IMR-90 (cell line): ENCODE results near the gene SDHAF4. TPM values are rescaled to one million over a fixed set of nuclear protein-coding genes. Genes with fewer than 3 reads are reported as not detected.

Source experiments
- ATAC-seq: fragments of 200-7000 bp; cut with Tn5 transposase; 2 replicates; pipeline ENCODE4 v1.9.1; 2020; ENCODE audit warnings: low read depth, mild to moderate bottlenecking, moderate library complexity
- BruUV-seq: library from RNA; stranded (reverse); fragments of 400-500 nt; replicated peaks from 2 replicates; lab custom pipeline; 2021; lab: Mats Ljungman, UMichigan
- CTCF ChIA-PET: fragments of 300-600 bp; formaldehyde crosslinking; extraction: SDS; loops from one replicate; lab custom pipeline; 2021; ENCODE audit warnings: antibody characterized with exemption; lab: Yijun Ruan, JAX
- POLR2A ChIA-PET: fragments of 300-600 bp; sonication (Branson Sonifier 250); formaldehyde crosslinking; loops from one replicate; lab custom pipeline; 2022; ENCODE audit warnings: antibody characterized with exemption; ENCODE audit not compliant: unreplicated experiment; lab: Charles Lee
- DNase-seq: peaks from one replicate; pipeline ENCODE4 v3.0.0; 2013
- H2AFZ ChIP-seq: replicated peaks from 2 replicates; pipeline ENCODE3; 2013; ENCODE audit warnings: low read length, mild to moderate bottlenecking; ENCODE audit not compliant: poor library complexity
- H2AK5ac ChIP-seq: 2 replicates; pipeline ENCODE4 v1.6.1; 2013; ENCODE audit warnings: low read depth, low read length, inconsistent platforms
- H2AK9ac ChIP-seq: replicated peaks from 2 replicates; pipeline ENCODE3; 2013; ENCODE audit warnings: mild to moderate bottlenecking, low read depth, low read length, moderate library complexity; ENCODE audit not compliant: poor library complexity
- H2BK120ac ChIP-seq: 2 replicates; pipeline ENCODE4 v1.6.1; 2013; ENCODE audit warnings: low read depth, low read length, inconsistent platforms
- H2BK15ac ChIP-seq: 3 replicates; pipeline ENCODE4 v1.6.1; 2013; ENCODE audit warnings: low read depth, low read length, inconsistent platforms
- H2BK20ac ChIP-seq: 2 replicates; pipeline ENCODE4 v1.6.1; 2013; ENCODE audit warnings: low read depth, mild to moderate bottlenecking, inconsistent platforms, low read length, moderate library complexity
- H2BK5ac ChIP-seq: 2 replicates; pipeline ENCODE4 v1.6.1; 2013; ENCODE audit warnings: mild to moderate bottlenecking, low read depth, low read length, inconsistent platforms; ENCODE audit not compliant: poor library complexity, severe bottlenecking
- H3K14ac ChIP-seq: replicated peaks from 2 replicates; pipeline ENCODE4 v1.6.1; 2013; ENCODE audit warnings: low read depth, low read length, inconsistent platforms
- H3K18ac ChIP-seq: 2 replicates; pipeline ENCODE4 v1.6.1; 2013; ENCODE audit warnings: low read depth, low read length, control low read depth
- H3K23ac ChIP-seq: 2 replicates; pipeline ENCODE4 v1.6.1; 2013; ENCODE audit warnings: low read depth, low read length, inconsistent platforms
- H3K27ac ChIP-seq: 2 replicates; pipeline ENCODE4 v1.5.1; 2013; ENCODE audit warnings: mild to moderate bottlenecking, control low read depth, low read length; ENCODE audit not compliant: insufficient read depth
- H3K27me3 ChIP-seq: 2 replicates; pipeline ENCODE4 v1.6.1; 2013; ENCODE audit warnings: low read length; ENCODE audit not compliant: control insufficient read depth, insufficient read depth
- H3K36me3 ChIP-seq: 2 replicates; pipeline ENCODE4 v1.6.1; 2013; ENCODE audit warnings: low read length, mixed read lengths; ENCODE audit not compliant: control insufficient read depth, insufficient read depth
- H3K4ac ChIP-seq: 2 replicates; pipeline ENCODE4 v1.6.1; 2013; ENCODE audit warnings: low read depth, low read length, inconsistent platforms
- H3K4me1 ChIP-seq: 2 replicates; pipeline ENCODE4 v1.6.1; 2013; ENCODE audit warnings: low read length, mixed read lengths; ENCODE audit not compliant: control insufficient read depth, insufficient read depth
- H3K4me2 ChIP-seq: 2 replicates; pipeline ENCODE4 v1.6.1; 2013; ENCODE audit warnings: low read depth, mild to moderate bottlenecking, control low read depth, low read length, moderate library complexity
- H3K4me3 ChIP-seq: 2 replicates; pipeline ENCODE4 v1.5.1; 2013; ENCODE audit warnings: low read depth, mild to moderate bottlenecking, control low read depth, low read length, moderate library complexity; ENCODE audit not compliant: insufficient read depth
- H3K56ac ChIP-seq: 2 replicates; pipeline ENCODE4 v1.6.1; 2013; ENCODE audit warnings: low read length, inconsistent platforms; ENCODE audit not compliant: insufficient read depth; ENCODE audit errors: extremely low read depth
- H3K79me1 ChIP-seq, 2 experiments: 2 replicates each; pipeline ENCODE4 v1.6.1; 2013; ENCODE audit warnings: low read length in 2 of 2, inconsistent platforms in 1 of 2, low read depth in 1 of 2
- H3K9ac ChIP-seq: 2 replicates; pipeline ENCODE4 v1.6.1; 2013; ENCODE audit warnings: low read depth, low read length, control low read depth
- H3K9me1 ChIP-seq: 2 replicates; pipeline ENCODE4 v1.6.1; 2013; ENCODE audit warnings: low read length, inconsistent platforms; ENCODE audit not compliant: insufficient read depth
- H3K9me3 ChIP-seq: 2 replicates; pipeline ENCODE4 v1.6.1; 2013; ENCODE audit warnings: low read length; ENCODE audit not compliant: control insufficient read depth, insufficient read depth
- H4K20me1 ChIP-seq: 2 replicates; pipeline ENCODE4 v1.6.1; 2013; ENCODE audit warnings: low read length, inconsistent platforms; ENCODE audit not compliant: insufficient read depth
- H4K5ac ChIP-seq: 2 replicates; pipeline ENCODE4 v1.6.1; 2013; ENCODE audit warnings: mild to moderate bottlenecking, low read depth, low read length, control low read depth
- H4K8ac ChIP-seq, 2 experiments: 2 replicates each; pipeline ENCODE4 v1.6.1; 2013; ENCODE audit warnings: low read depth in 2 of 2, low read length in 2 of 2, control low read depth in 1 of 2, inconsistent platforms in 1 of 2
- H4K91ac ChIP-seq: 2 replicates; pipeline ENCODE4 v1.6.1; 2013; ENCODE audit warnings: low read depth, low read length, inconsistent platforms; ENCODE audit not compliant: insufficient read depth
- CEBPB ChIP-seq: IDR thresholded peaks from 2 replicates; pipeline ENCODE4 v1.6.1; 2012; ENCODE audit warnings: low read depth, low read length, improper control_type of control experiment
- CHD1 ChIP-seq: IDR thresholded peaks from 2 replicates; pipeline ENCODE4 v1.6.1; 2012; ENCODE audit warnings: low read depth, low read length, improper control_type of control experiment
- CTCF ChIP-seq: conservative IDR thresholded peaks from 2 replicates; pipeline ENCODE4 v1.5.1; 2012; ENCODE audit warnings: mild to moderate bottlenecking, low read depth, low read length, improper control_type of control experiment
- MAZ ChIP-seq: IDR thresholded peaks from 2 replicates; pipeline ENCODE4 v1.6.1; 2012; ENCODE audit warnings: low read depth, mild to moderate bottlenecking, low read length, improper control_type of control experiment, moderate library complexity, borderline replicate concordance
- POLR2A ChIP-seq: IDR thresholded peaks from 2 replicates; pipeline ENCODE4 v1.6.1; 2012; ENCODE audit warnings: mild to moderate bottlenecking, low read depth, low read length
- RAD21 ChIP-seq: IDR thresholded peaks from 2 replicates; pipeline ENCODE4 v1.6.1; 2012; ENCODE audit warnings: low read length, improper control_type of control experiment
- RCOR1 ChIP-seq: IDR thresholded peaks from 2 replicates; pipeline ENCODE4 v1.6.1; 2012; ENCODE audit warnings: mild to moderate bottlenecking, low read length, improper control_type of control experiment; ENCODE audit not compliant: insufficient replicate concordance
- RFX5 ChIP-seq: IDR thresholded peaks from 2 replicates; pipeline ENCODE4 v1.8.0; 2012; ENCODE audit warnings: low read depth, mild to moderate bottlenecking, low read length, moderate library complexity
- SMC3 ChIP-seq: fragments of 150-350 bp; IDR thresholded peaks from 2 replicates; pipeline ENCODE4 v1.6.1; 2016; ENCODE audit warnings: low read depth, mild to moderate bottlenecking, antibody characterized with exemption, low read length, moderate library complexity
- WGBS, 2 experiments: methylation state at CpG; one replicate each; pipeline versions ENCODE4 v1.1.5 to v1.1.7; 2013; ENCODE audit warnings: missing lambda C conversion rate in 2 of 2; ENCODE audit not compliant: insufficient read length in 1 of 2; ENCODE audit errors: extremely low coverage in 2 of 2; 5-methylcytosine and 5-hydroxymethylcytosine counted together
- dilution Hi-C: fragments of 300-500 bp; cut with HindIII; formaldehyde crosslinking; loops from one replicate; pipeline ENCODE4 v1.14.3; 2018; ENCODE audit warnings: low sequenced_read_pairs; ENCODE audit not compliant: unreplicated experiment
- in situ Hi-C: fragments of 300-500 bp; cut with MboI; formaldehyde crosslinking; loops from 3 replicates; pipeline ENCODE4 v1.14.3; 2019; ENCODE audit warnings: low sequenced_read_pairs, inconsistent platforms, mixed read lengths
- intact Hi-C: fragments of 100-400 bp; cut with micrococcal nuclease; formaldehyde crosslinking; loops from 2 replicates; pipeline ENCODE4 v1.10.0; 2022
- polyA plus RNA-seq, 3 experiments: library from polyadenylated mRNA; depleted of rRNA; stranded (reverse); fragments of >200 nt; gene quantifications; 2 replicates each; pipeline ENCODE4 v1.2.3, GENCODE V29; 2012; ENCODE audit warnings: low replicate concordance in 1 of 3
- total RNA-seq: library from RNA; depleted of rRNA; stranded (reverse); fragments of >200 nt; gene quantifications from 2 replicates; pipeline ENCODE4 v1.2.3, GENCODE V29; 2012

The SDHAF4 gene
- total and polyA plus RNA-seq, 2 of the 4 experiments (the other 2 are of a cell fraction) = 1.6 to 4.4 TPM

GRCh38 chr6:70537266-70537665 is 29.5 kb upstream of the SDHAF4 start:
- H4K20me1 ChIP-seq = no peaks in the 10 kb centered on the region
- H3K9me1 ChIP-seq = no peaks in the 10 kb centered on the region
- no peak overlapping the region for H3K4ac ChIP-seq
- no peaks in the 10 kb centered on the region for H3K4me1 ChIP-seq
- no peak overlapping the region for H3K4me3 ChIP-seq
- TF ChIP-seq CEBPB (no peak), POLR2A (no peak), CHD1 (no peak), RCOR1 (no peak), RFX5 (no peak), MAZ (no peak), SMC3 (no peak), RAD21 (no peak), CTCF (no peak)
- H3K4me2 ChIP-seq = no peak overlapping the region
- H3K36me3 ChIP-seq = peaks cover 5% of the 10 kb centered on the region; the same call in 1 of the 2 replicates
- dilution Hi-C loops (no loop called here), intact Hi-C loops (loop anchor here (10.0 kb wide), 1 partner anchor 258 kb away; no protein-coding TSS in a partner anchor), in situ Hi-C loops (no loop called here)
- no peak overlapping the region for H2AK5ac ChIP-seq
- ChIA-PET POLR2A (no interaction called here), CTCF (interaction anchor here (1.0 kb wide), 1 partner anchor 29 kb away, joined by 3 read pairs; no protein-coding TSS in a partner anchor)
- no peak overlapping the region for H2BK120ac ChIP-seq
- no peak overlapping the region for H3K56ac ChIP-seq
- no peaks in the 10 kb centered on the region for H3K9me3 ChIP-seq
- H2BK5ac ChIP-seq = no peak overlapping the region
- ATAC-seq = no peak
- no peak overlapping the region for H4K5ac ChIP-seq
- no peak overlapping the region for H2AK9ac ChIP-seq
- H3K27ac ChIP-seq = no peak overlapping the region
- H4K8ac ChIP-seq = no peak overlapping the region
- H3K14ac ChIP-seq = no peak overlapping the region
- no TSS peak for BruUV-seq
- no peak overlapping the region for H3K23ac ChIP-seq
- H3K9ac ChIP-seq = no peak overlapping the region
- H4K91ac ChIP-seq = no peak overlapping the region
- H3K18ac ChIP-seq = no peak overlapping the region
- H2BK20ac ChIP-seq = no peak overlapping the region
- H3K79me1 ChIP-seq = no peaks in the 10 kb centered on the region
- H3K27me3 ChIP-seq = no peaks in the 10 kb centered on the region
- no CpG with 5 or more reads among the region's 1 CpG for WGBS, 2 experiments
- no peak overlapping the region for H2AFZ ChIP-seq
- no peak overlapping the region for H2BK15ac ChIP-seq
- DNase-seq = no peak
